Gastrocnemius medialis (tissue), 4 donors: Measurements from ENCODE around the gene RAD51B. TPM values are rescaled to one million over a fixed set of nuclear protein-coding genes. Genes with fewer than 3 reads are reported as not detected.

Experiments
- ATAC-seq, 2 donors: fragments of 150-250 bp; one replicate each; pipeline ENCODE4 v1.9.1; 2016
- DNase-seq, 2 donors: peaks; one replicate each; pipeline ENCODE4 v3.0.0-alpha.2; 2019
- H3K27ac ChIP-seq, 4 donors: fragments of 200-600 bp; sonication (generic); 1 replicate in 1 of 4; 2 replicates in 3 of 4; pipeline ENCODE4 v1.5.1; 2016 to 2018; ENCODE audit warnings: mild to moderate bottlenecking in 2 of 4, moderate library complexity in 1 of 4
- H3K27me3 ChIP-seq, 3 donors: fragments of 200-600 bp; sonication (generic) in 2 of 3; 1 replicate in 1 of 3; 2 replicates in 2 of 3; pipeline versions ENCODE4 v1.5.1 to v1.6.0; 2016 to 2019; ENCODE audit warnings: mild to moderate bottlenecking in 1 of 3, moderate library complexity in 1 of 3
- H3K36me3 ChIP-seq, 2 donors: fragments of 200-600 bp; sonication (generic) in 1 of 2; one replicate each; pipeline ENCODE4 v1.5.1; 2017 to 2018
- H3K4me1 ChIP-seq, 2 donors: fragments of 200-600 bp; sonication (generic) in 1 of 2; one replicate each; pipeline ENCODE4 v1.5.1; 2016 to 2017; ENCODE audit warnings: mild to moderate bottlenecking in 2 of 2
- H3K4me3 ChIP-seq, 4 donors: fragments of 200-600 bp; sonication (generic) in 3 of 4; 1 replicate in 1 of 4; 2 replicates in 3 of 4; pipeline ENCODE4 v1.5.1; 2016 to 2019; ENCODE audit warnings: mild to moderate bottlenecking in 2 of 4
- H3K9me3 ChIP-seq, 3 donors: fragments of 200-600 bp; sonication (generic) in 2 of 3; 1 replicate in 1 of 3; 2 replicates in 2 of 3; pipeline ENCODE4 v1.5.1; 2016 to 2019
- CTCF ChIP-seq, 5 experiments: fragments of 450-650 bp in 3 of 5; fragments of 200-600 bp in 2 of 5; sonication (generic) in 2 of 5; IDR thresholded peaks in 4 of 5; conservative IDR thresholded peaks in 1 of 5; 1 replicate in 4 of 5; 2 replicates in 1 of 5; pipeline ENCODE4 v1.5.1; 2016 to 2019; ENCODE audit warnings: antibody characterized with exemption in 5 of 5, mild to moderate bottlenecking in 3 of 5, moderate library complexity in 3 of 5
- POLR2A ChIP-seq, 2 donors: fragments of 450-650 bp; IDR thresholded peaks; one replicate each; pipeline ENCODE4 v1.6.1; 2017; ENCODE audit warnings: antibody characterized with exemption in 2 of 2, mild to moderate bottlenecking in 2 of 2, moderate library complexity in 2 of 2
- in situ Hi-C, 4 donors: fragments of 200-750 bp; cut with MboI; loops; one replicate each; pipeline versions ENCODE4 v1.15.0 to v1.8.0; 2017; ENCODE audit warnings: low sequenced_read_pairs in 4 of 4
- intact Hi-C: fragments of 100-400 bp; cut with DNase I; formaldehyde crosslinking; loops from one replicate; pipeline ENCODE4 v1.15.1; 2023; ENCODE audit warnings: low total_unique reads
- total RNA-seq, 4 donors: library from RNA; depleted of rRNA; stranded (reverse); fragments of >200 nt; gene quantifications; one replicate each; pipeline versions ENCODE4 v1.1.0 to v1.2.3, GENCODE V29; 2016

The RAD51B gene
- total RNA-seq, 4 donors from 2014 or later: 1.6 to 3.3 (median 2.4) TPM

- Histone ChIP-seq H3K4me1 (peaks cover 44 to 48% of the 10 kb centered on the region in 2 donors), H3K9me3 (no peaks in the 10 kb centered on the region), H3K36me3 (no peaks in the 10 kb centered on the region), H3K27me3 (no peaks in the 10 kb centered on the region), H3K27ac (peak overlapping the region in 2 of 4 donors; percentile 72 to 78), H3K4me3 (no peak overlapping the region)
- intact Hi-C loops (no loop called here), in situ Hi-C loops (no loop called here)
- ATAC-seq (no peak), DNase-seq (no peak)
- no peak for TF ChIP-seq POLR2A (IDR thresholded peaks at IDR 0.05)
- no peak for TF ChIP-seq CTCF (IDR thresholded peaks at IDR 0.05 in 4 of 5, conservative IDR thresholded peaks at IDR 0.05 in 1 of 5)
Observed at GRCh38 chr14:68585690-68586089, 766.1 kb downstream of the RAD51B start.

- Histone ChIP-seq H3K27me3 (no peaks in the 10 kb centered on the region), H3K9me3 (no peaks in the 10 kb centered on the region), H3K36me3 (no peaks in the 10 kb centered on the region), H3K4me1 (peaks cover 44 to 48% of the 10 kb centered on the region in 2 donors), H3K27ac (peak overlapping the region; percentile 5 to 42 (median 32)), H3K4me3 (no peak overlapping the region)
- DNase-seq: no peak
- in situ Hi-C loops (no loop called here), intact Hi-C loops (no loop called here)
- no peak for ATAC-seq
- TF ChIP-seq CTCF (IDR thresholded peaks at IDR 0.05 in 4 of 5, conservative IDR thresholded peaks at IDR 0.05 in 1 of 5): no peak
- no peak for TF ChIP-seq POLR2A (IDR thresholded peaks at IDR 0.05)
Observed at GRCh38 chr14:68586896-68587751, 767.5 kb downstream of the RAD51B start.

GRCh38 chr14:68587931-68588330 is 768.4 kb downstream of the RAD51B start:
- intact Hi-C loops (loop anchor here (2.0 kb wide), 1 partner anchor 35 kb away; no protein-coding TSS in a partner anchor), in situ Hi-C loops (no loop called here)
- H3K4me3 ChIP-seq: no peak overlapping the region
- TF ChIP-seq CTCF (IDR thresholded peaks at IDR 0.05 in 4 of 5, conservative IDR thresholded peaks at IDR 0.05 in 1 of 5) (no peak), POLR2A (IDR thresholded peaks at IDR 0.05) (no peak)
- no peaks in the 10 kb centered on the region for H3K27me3 ChIP-seq
- no peaks in the 10 kb centered on the region for H3K9me3 ChIP-seq
- H3K27ac ChIP-seq: peak overlapping the region in 1 of 4 donors; percentile 56
- DNase-seq: no peak
- no peaks in the 10 kb centered on the region for H3K36me3 ChIP-seq
- H3K4me1 ChIP-seq: peaks cover 44 to 49% of the 10 kb centered on the region in 2 donors
- ATAC-seq: no peak

- in situ Hi-C loops (no loop called here), intact Hi-C loops (loop anchor here (2.0 kb wide), 1 partner anchor 33 kb away; no protein-coding TSS in a partner anchor)
- peaks cover 40 to 44% of the 10 kb centered on the region in 2 donors for H3K4me1 ChIP-seq
- no peak for TF ChIP-seq POLR2A (IDR thresholded peaks at IDR 0.05)
- TF ChIP-seq CTCF (IDR thresholded peaks at IDR 0.05 in 4 of 5, conservative IDR thresholded peaks at IDR 0.05 in 1 of 5): no peak
- no peak overlapping the region for H3K4me3 ChIP-seq
- H3K27ac ChIP-seq: peak overlapping the region; percentile 53 to 61 (median 57)
- no peaks in the 10 kb centered on the region for H3K27me3 ChIP-seq
- DNase-seq (peak in 1 of 2 donors; percentile 41), ATAC-seq (peak in 1 of 2 donors; percentile 17)
- H3K9me3 ChIP-seq: no peaks in the 10 kb centered on the region
- H3K36me3 ChIP-seq: no peaks in the 10 kb centered on the region
Observed at GRCh38 chr14:68589447-68590200, 770.0 kb downstream of the RAD51B start.
